ENCODE results near the gene WFIKKN1.

Gene WFIKKN1

GRCh38 chr16:630815-631405 is at the start of gene WFIKKN1:
Gene WFIKKN1 (plus strand): TSS chr16:630985. CDS start chr16:631254, 269 bp downstream.
- no peak for FAIRE-seq

DNA sequence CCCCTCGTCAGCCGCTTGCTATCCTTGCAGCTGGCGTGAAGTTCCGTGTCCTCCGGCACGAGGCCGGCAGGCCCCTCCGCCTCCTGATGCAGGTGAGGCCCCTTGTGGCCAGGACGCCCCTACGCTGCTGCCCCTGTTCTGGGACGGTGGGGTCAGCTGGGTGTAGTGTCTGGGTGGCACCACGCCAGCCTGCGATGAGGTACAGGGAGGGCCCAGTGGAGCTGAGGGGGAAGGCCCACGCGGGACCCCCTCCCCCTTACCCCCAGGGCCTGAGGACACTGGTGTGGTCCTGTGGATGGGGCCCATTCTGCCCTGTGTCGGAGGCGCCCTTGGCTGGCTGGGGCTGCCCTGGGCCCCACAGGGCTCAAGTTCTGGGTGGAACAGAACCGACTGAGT is 48.6 kb upstream of the WFIKKN1 start:
- no peak for FAIRE-seq

- FAIRE-seq: no peak
Measured at GRCh38 chr16:582614-583331, 48.0 kb upstream of the WFIKKN1 start.

GRCh38 chr16:583470-583814 is 47.3 kb upstream of the WFIKKN1 start:
- no peak for FAIRE-seq

DNA sequence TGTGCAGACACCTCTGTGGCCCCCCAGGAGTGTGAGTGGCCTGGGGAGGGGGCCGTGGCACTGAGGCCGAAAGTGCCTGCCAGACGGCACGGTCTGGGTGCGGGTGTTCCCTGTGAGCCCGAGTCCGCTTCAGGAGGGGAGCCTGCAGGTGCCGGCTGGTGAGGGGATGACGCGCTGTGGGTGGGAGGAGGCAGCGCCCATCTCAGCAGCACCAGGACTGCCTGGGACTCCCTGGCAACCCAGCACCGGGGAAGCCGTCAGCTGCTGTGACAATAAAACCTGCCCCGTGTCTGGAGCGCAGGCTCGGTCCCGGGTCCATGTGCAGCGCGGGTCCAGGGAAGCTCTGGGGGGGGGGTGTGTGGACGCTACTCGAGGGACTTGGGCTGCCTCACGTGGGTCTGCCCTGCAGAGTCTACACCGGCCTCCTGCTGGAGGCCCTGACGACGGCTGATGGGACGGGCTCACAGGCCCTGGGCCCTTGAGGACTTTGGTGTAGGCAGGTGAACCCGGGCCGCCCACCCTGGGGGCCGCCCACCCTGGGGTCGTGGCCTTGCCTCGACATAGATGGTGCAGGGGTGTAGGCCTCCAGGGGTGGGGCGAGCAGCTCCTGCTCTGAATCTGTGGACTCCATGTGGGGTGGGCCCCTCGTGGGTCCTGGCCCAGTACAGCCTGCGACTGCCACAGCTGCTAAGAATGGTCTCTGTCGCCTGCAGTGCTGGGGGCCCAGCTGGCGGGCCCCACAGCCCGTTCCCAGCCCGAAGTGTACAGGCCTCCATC is 46.8 kb upstream of the WFIKKN1 start:
- no peak for FAIRE-seq

- no peak for FAIRE-seq
Measured at GRCh38 chr16:585351-585750, 45.4 kb upstream of the WFIKKN1 start.

GRCh38 chr16:586047-586644 is 44.6 kb upstream of the WFIKKN1 start:
- FAIRE-seq: no peak

- FAIRE-seq: no peak
Measured at GRCh38 chr16:586645-587590, 43.9 kb upstream of the WFIKKN1 start.

DNA sequence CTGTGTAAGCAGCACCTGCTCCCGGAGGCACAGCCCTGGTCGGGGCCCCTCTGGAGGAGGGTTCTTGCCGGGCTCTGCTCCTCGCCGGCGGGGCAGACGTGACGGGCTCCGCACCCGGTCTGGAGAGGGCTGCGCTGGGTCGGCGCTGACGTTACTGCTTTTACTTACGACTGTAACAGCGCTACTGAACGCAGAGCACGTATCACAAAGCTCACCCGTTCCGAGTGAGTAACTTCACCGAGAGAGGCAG is 42.2 kb upstream of the WFIKKN1 start:
- no peak for FAIRE-seq

- no peak for FAIRE-seq
Measured at GRCh38 chr16:588889-589657, 41.7 kb upstream of the WFIKKN1 start.

DNA sequence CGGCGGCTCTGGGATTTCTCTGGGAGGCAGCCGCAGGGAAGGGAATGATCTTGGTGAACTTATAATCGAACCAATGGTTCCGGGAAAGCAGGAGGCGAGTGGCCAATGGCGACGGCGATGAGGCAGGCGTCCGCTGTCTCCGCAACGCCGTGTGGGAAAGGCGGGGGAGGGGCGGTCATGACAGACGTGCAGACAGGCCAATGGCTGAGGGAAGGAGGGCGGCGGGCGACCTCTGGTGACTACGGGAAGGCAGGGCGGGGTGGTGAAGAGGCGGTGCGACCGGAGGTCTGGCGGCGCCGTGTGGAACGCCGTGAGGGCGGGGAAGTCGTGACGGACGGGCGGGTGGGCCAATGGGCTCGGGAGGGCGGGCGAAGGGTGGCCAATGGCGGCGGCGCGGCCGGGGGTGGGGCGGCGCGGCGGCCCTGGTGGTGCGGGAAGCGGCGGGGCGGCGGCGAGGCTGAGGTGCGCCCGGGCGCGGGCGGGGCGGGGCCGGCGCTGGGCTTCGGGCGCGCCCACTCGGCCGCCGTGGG is 41.1 kb upstream of the WFIKKN1 start, which contains the start of gene RAB40C:
TSS of gene RAB40C (plus strand) at position 409 of the 530 bp plus-strand sequence. CDS start 226 bp downstream, outside the sequence.
- no peak for FAIRE-seq

DNA sequence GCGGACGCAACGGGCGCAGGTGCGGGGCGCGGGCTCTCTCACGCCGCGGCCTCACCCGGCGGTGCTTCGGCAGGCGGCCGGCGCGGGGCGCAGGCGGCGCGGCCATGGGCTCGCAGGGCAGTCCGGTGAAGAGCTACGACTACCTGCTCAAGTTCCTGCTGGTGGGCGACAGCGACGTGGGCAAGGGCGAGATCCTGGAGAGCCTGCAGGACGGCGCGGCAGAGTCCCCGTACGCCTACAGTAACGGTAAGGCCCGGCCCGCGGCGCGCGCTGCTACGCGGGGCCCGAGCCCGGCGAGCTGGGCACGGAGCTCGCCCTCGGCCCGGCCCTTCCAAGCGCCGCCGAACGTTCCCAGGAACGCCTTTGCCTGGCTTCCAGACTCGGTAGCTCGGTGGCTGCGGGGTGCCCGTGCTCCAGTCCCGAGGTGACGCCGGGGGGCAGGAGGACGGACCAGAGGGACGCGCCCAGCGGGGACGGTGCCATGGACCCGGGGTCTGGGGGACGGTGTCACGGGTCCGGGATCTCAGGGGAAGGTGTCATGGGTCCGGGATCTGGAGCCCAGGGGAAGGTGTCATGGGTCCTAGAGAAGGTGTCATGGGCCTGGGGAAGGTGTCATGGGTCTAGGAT is 40.5 kb upstream of the WFIKKN1 start:
- no peak for FAIRE-seq

GRCh38 chr16:590815-591200 is 40.0 kb upstream of the WFIKKN1 start:
- FAIRE-seq: no peak

DNA sequence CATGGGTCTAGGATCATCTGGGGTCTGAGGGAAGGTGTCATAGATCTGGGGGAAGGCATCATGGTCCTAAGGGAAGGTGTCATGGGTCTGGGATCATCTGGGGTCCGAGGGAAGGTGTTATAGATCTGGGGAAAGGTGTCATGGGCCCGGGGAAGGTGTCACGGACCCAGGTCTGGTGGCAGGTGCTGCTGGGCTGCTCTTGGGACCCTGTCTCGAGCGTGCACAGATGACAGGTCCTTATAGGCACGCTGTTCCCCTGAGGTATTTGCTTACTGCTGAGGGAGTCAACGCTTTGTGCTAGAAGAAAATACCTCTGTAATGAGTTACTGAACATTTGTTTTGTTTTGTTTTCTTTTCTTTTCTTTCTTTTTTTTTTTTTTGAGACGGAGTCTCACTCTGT is 39.6 kb upstream of the WFIKKN1 start:
- no peak for FAIRE-seq

GRCh38 chr16:591892-592517 is 38.8 kb upstream of the WFIKKN1 start:
- no peak for FAIRE-seq

DNA sequence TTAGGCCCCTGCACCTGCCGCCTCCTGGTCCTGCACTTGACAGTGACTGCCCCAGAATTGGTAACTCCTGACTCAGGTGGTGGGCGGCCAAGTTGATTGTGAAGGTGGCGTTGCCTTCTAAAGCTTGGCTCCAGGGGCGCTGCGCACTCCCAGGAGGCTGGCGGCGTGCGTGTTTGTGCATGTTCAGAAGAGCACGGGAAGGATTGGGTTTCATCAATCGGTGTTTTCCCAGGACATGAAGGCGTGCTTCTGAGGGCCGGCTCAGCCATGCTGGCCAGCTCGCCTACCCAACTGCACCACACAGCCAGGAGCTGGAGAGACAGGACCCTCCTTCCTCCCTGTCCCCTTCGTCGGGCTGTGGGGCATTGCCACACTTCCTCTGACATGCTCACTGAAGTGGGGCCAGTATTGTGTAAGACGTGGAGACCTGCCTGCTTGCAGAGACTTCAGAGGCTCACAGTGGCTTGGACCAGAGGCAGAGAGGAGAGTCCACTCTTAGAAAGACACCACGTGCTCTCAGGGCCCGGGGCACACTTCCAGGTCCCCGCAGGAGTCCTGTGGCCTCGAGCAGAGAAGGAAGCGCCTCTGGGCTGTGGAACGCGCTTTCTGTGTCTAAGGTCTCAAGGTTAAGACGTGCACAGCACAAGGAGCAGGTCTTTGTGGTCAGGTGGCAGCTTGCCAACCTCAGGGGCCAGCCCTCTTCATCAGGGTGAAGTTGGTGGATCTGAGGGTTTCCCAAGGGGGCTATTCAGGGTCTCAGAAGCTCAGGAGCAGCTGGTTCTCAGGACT is 38.1 kb upstream of the WFIKKN1 start:
- no peak for FAIRE-seq

GRCh38 chr16:593406-593805 is 37.4 kb upstream of the WFIKKN1 start:
- no peak for FAIRE-seq

DNA sequence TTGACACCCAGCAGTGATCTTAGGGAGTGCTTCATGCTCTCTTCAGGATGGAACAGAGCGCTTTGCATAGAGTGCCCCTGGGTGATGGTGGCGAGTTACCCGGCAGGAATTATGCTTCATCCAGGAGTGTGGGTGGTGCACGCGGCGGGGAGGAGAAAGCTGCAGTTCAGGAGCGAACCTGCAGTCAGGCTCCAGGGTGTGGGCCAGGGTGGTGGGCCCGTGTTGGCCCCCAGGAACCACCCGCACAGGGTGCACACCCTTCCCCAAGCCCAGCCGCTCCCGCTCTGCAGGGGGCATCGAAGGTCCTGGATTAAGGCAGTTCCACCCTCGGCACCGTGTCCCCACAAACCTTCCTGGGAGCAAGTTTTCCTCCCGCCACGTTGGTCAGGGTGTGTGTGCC is 37.0 kb upstream of the WFIKKN1 start:
- no peak for FAIRE-seq

GRCh38 chr16:595094-595528 is 35.7 kb upstream of the WFIKKN1 start:
- FAIRE-seq: no peak
